Central memory CD8-positive, alpha-beta T cell (primary cell): ENCODE measurements around the gene ZNHIT2.
A peak's percentile ranks its signal among the peaks of the same experiment; 100 is the strongest.
"Not testable (repeated sequence)": the region's sequence is repeated elsewhere in the genome, so short reads cannot be mapped to it uniquely, and the experiment has no call there.

Experiments
- ATAC-seq: fragments of 150-1000 bp; cut with Tn5 transposase; replicated peaks from 2 replicates; pipeline ENCODE4 v1.10.0; 2022; ENCODE audit warnings: mild to moderate bottlenecking, moderate FRiP score, moderate number of reproducible peaks; ENCODE audit not compliant: poor library complexity, severe bottlenecking; ENCODE audit errors: extremely low read depth
- DNase-seq, 2 donors: peaks; one replicate each; pipeline ENCODE4 v3.0.0; 2021; ENCODE audit warnings: low spot score in 2 of 2
- H3K27ac Mint-ChIP-seq: one replicate; pipeline ENCODE4 v1.8.0; 2022; ENCODE audit warnings: low read depth, mild to moderate bottlenecking, moderate library complexity, mixed read lengths
- H3K27me3 Mint-ChIP-seq: one replicate; pipeline ENCODE4 v1.8.0; 2022; ENCODE audit warnings: mixed read lengths
- H3K36me3 Mint-ChIP-seq: one replicate; pipeline ENCODE4 v1.8.0; 2022; ENCODE audit warnings: mild to moderate bottlenecking, moderate library complexity, mixed read lengths; ENCODE audit not compliant: insufficient read depth
- H3K4me1 Mint-ChIP-seq: one replicate; pipeline ENCODE4 v1.8.0; 2022; ENCODE audit warnings: mixed read lengths
- H3K4me3 Mint-ChIP-seq: one replicate; pipeline ENCODE4 v1.8.0; 2022; ENCODE audit warnings: mild to moderate bottlenecking, moderate library complexity, mixed read lengths
- H3K9me3 Mint-ChIP-seq: one replicate; pipeline ENCODE4 v1.8.0; 2022; ENCODE audit warnings: mixed read lengths

The ZNHIT2 gene

DNA sequence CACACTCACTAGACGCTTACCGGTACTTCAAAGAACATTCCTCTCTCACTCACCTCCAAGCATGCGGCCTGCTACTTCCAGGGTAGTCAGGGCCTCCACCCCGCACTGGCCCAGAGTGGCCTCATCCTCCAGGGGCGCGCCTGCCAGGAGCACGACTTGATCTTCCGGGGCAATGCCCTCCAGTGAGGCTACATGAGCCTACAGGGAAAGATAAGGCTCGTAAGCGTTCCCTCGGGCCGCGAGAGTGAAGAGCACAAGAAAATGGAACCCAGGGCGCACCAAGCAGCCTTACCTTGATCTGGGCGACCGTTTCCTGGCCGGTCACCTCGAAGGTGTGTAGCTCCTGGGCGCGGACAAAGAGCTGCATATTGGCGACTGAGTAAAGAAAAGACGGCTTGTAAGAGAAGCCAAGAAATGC, 4.0 kb upstream of the ZNHIT2 start:
- Mint-ChIP-seq H3K27ac (peak overlapping the region; percentile 99), H3K9me3 (no peaks in the 10 kb centered on the region), H3K4me1 (peaks cover 24% of the 10 kb centered on the region), H3K27me3 (no peaks in the 10 kb centered on the region), H3K4me3 (peak overlapping the region; percentile 96), H3K36me3 (peaks cover 57% of the 10 kb centered on the region)
- no peak for DNase-seq
- no peak for ATAC-seq

DNA sequence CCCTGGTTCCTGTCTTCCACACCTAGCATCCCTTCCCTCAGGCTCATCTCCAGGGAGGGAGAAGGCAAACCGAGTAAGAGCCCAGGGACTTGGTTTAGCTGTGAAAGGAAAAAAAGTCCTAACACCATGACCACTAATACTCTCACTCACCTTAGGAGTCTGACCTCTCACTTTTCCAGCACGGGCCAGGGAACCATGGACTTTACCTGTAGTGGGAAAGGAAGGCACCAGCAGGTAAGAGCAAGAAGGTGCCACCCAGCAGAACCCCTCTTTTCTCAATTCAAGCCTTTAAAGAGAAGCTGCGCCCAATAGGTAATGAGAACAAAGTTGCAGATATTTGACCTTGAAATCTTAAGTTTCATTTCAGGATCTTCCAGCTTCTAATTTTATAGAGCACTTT, 3.3 kb upstream of the ZNHIT2 start:
- Mint-ChIP-seq H3K27ac (peak overlapping the region; percentile 99), H3K4me3 (peak overlapping the region; percentile 96), H3K27me3 (no peaks in the 10 kb centered on the region), H3K9me3 (no peaks in the 10 kb centered on the region), H3K4me1 (peaks cover 24% of the 10 kb centered on the region), H3K36me3 (peaks cover 51% of the 10 kb centered on the region)
- no peak for DNase-seq
- ATAC-seq: no peak

DNA sequence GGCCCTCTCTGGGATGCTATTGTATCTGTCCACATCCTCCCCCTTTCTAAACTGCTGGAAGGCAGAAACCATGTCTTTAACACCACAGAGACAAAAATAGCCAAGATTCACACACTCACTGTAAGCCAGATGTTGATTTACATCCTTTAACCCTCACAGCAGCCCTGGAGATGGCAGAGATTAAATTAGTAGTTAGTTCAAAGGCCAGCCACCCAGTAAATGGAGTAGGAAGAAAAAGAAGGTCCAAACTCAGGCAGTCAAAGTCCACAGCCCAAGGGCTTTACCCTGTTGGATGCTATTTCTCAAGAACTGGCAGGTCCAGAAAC, 2.1 kb upstream of the ZNHIT2 start:
- ATAC-seq (no peak), DNase-seq (no peak)
- no peaks in the 10 kb centered on the region for H3K9me3 Mint-ChIP-seq
- H3K27me3 Mint-ChIP-seq: no peaks in the 10 kb centered on the region
- peaks cover 43% of the 10 kb centered on the region for H3K36me3 Mint-ChIP-seq
- H3K4me1 Mint-ChIP-seq: peaks cover 24% of the 10 kb centered on the region
- no peak overlapping the region for H3K27ac Mint-ChIP-seq
- H3K4me3 Mint-ChIP-seq: no peak overlapping the region

GRCh38 chr11:65118891-65119669, 1.6 kb upstream of the ZNHIT2 start:
- not testable (repeated sequence) for H3K27me3 Mint-ChIP-seq, H3K4me3 Mint-ChIP-seq, ATAC-seq, DNase-seq, H3K9me3 Mint-ChIP-seq
- Mint-ChIP-seq H3K27ac (peak overlapping the region; percentile 81), H3K36me3 (peaks cover 45% of the 10 kb centered on the region), H3K4me1 (peaks cover 24% of the 10 kb centered on the region)

- Mint-ChIP-seq H3K9me3 (no peaks in the 10 kb centered on the region), H3K27me3 (no peaks in the 10 kb centered on the region), H3K4me1 (peaks cover 28% of the 10 kb centered on the region), H3K4me3 (peak overlapping the region; percentile 83), H3K27ac (peak overlapping the region; percentile 82), H3K36me3 (peaks cover 45% of the 10 kb centered on the region)
- ATAC-seq (no peak), DNase-seq (no peak)
Measured at GRCh38 chr11:65118097-65118837, 766 bp upstream of the ZNHIT2 start.

DNA sequence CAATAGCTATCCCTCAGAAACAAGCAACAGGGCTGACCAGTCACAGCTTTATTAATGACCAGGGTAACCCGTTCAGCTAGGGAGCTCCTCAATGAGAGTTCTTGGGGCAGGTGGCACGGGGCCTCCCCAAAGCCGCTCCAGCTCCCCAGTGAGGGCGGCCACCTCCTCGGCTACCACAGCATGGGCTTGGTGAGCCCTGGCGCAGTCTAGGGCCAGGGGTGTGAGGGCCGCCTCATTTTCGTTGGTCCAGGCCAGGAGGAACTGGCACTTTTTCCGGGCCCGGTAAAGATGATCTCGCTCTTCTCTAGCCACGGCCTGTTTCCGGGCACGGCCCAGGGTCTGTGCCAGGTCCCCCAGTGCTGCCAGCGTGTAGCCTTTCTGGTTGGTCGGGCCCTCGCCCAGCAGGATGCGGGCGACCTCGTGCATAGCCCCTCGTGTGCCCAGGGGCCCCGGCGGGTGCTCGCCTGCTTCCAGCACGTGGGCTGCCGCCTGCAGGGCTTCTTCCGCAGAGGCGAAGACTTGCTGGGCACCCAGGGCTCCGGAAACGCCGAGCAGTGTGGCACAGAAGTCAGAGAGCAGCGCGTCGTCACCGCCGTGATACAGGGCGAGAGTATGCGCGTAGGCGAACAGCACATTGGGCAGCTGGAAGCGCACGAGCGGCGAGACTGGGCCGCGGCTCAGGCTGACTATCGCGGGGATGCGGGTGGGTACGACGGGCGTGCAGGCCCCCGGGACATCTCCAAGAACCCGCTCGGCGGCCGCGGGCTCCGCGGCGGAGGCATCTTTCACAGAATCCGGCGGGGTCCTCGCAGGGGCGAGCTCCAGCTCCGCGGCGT, 913 bp downstream of the ZNHIT2 start:
- no peaks in the 10 kb centered on the region for H3K27me3 Mint-ChIP-seq
- H3K4me1 Mint-ChIP-seq: peaks cover 31% of the 10 kb centered on the region
- H3K4me3 Mint-ChIP-seq: peak overlapping the region; percentile 83
- no peaks in the 10 kb centered on the region for H3K9me3 Mint-ChIP-seq
- H3K27ac Mint-ChIP-seq: peak overlapping the region; percentile 82
- peaks cover 45% of the 10 kb centered on the region for H3K36me3 Mint-ChIP-seq
- DNase-seq: peak; percentile 46 to 57
- ATAC-seq: peak; percentile 20

- DNase-seq (no peak), ATAC-seq (no peak)
- Mint-ChIP-seq H3K27ac (peak overlapping the region; percentile 53), H3K36me3 (peaks cover 40% of the 10 kb centered on the region), H3K27me3 (no peaks in the 10 kb centered on the region), H3K4me3 (peak overlapping the region; percentile 40), H3K4me1 (peaks cover 35% of the 10 kb centered on the region), H3K9me3 (no peaks in the 10 kb centered on the region)
Measured at GRCh38 chr11:65115361-65116082, 2.0 kb downstream of the ZNHIT2 start.

- no peak overlapping the region for H3K27ac Mint-ChIP-seq
- peaks cover 41% of the 10 kb centered on the region for H3K4me1 Mint-ChIP-seq
- no peaks in the 10 kb centered on the region for H3K9me3 Mint-ChIP-seq
- peak overlapping the region; percentile 95 for H3K4me3 Mint-ChIP-seq
- no peak for ATAC-seq
- peaks cover 38% of the 10 kb centered on the region for H3K36me3 Mint-ChIP-seq
- no peaks in the 10 kb centered on the region for H3K27me3 Mint-ChIP-seq
- no peak for DNase-seq
Measured at GRCh38 chr11:65114538-65115171, 2.8 kb downstream of the ZNHIT2 start.

DNA sequence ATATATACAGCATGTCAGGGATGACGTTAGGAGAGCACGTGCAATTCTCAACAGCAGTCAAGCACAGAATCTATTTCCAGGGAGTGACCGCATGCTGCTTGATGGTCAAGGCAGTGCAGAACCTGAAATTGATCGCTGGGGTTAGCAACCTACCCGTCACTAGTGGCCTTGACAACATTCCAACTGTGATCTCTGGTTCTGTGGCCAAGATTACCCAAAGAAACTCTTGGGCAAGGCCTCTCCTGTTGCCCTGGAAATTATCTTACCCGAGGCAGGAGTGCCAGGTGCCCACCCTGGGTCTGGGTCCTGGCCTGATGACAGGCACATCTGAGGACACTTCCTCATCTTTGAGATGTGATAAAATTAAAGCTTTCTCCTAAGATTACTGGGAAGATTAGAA, 3.7 kb downstream of the ZNHIT2 start:
- peak overlapping the region; percentile 95 for H3K4me3 Mint-ChIP-seq
- H3K36me3 Mint-ChIP-seq: peaks cover 39% of the 10 kb centered on the region
- no peak for ATAC-seq
- no peaks in the 10 kb centered on the region for H3K27me3 Mint-ChIP-seq
- no peaks in the 10 kb centered on the region for H3K9me3 Mint-ChIP-seq
- no peak for DNase-seq
- H3K4me1 Mint-ChIP-seq: peaks cover 41% of the 10 kb centered on the region
- peak overlapping the region; percentile 98 for H3K27ac Mint-ChIP-seq

DNA sequence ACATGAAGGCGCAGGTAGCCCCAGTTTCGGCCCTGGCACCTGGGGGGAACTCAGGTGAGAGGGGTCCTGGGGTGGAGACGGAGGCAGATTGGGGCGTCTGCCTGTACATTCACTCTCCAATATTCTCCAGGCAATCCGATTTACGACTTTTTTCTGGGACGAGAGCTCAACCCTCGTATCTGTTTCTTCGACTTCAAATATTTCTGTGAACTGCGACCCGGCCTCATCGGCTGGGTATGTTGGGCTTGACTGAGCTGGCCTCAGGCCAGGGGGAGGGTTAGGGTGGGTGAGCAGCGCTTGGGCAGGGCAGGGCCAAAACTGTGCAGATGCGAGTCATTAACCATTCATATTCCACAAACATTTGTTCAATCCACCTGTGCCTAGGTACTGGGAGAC, 4.1 kb downstream of the ZNHIT2 start:
- H3K27ac Mint-ChIP-seq: peak overlapping the region; percentile 98
- peak overlapping the region; percentile 95 for H3K4me3 Mint-ChIP-seq
- no peak for DNase-seq
- H3K36me3 Mint-ChIP-seq: peaks cover 34% of the 10 kb centered on the region
- H3K4me1 Mint-ChIP-seq: peaks cover 41% of the 10 kb centered on the region
- no peak for ATAC-seq
- H3K27me3 Mint-ChIP-seq: no peaks in the 10 kb centered on the region
- no peaks in the 10 kb centered on the region for H3K9me3 Mint-ChIP-seq

GRCh38 chr11:65112546-65113360, 4.7 kb downstream of the ZNHIT2 start:
- Mint-ChIP-seq H3K36me3 (peaks cover 32% of the 10 kb centered on the region), H3K4me3 (peak overlapping the region; percentile 95), H3K9me3 (no peaks in the 10 kb centered on the region), H3K4me1 (peaks cover 37% of the 10 kb centered on the region), H3K27ac (peak overlapping the region; percentile 98), H3K27me3 (no peaks in the 10 kb centered on the region)
- ATAC-seq (peak; percentile 58), DNase-seq (peak; percentile 62 to 71)
